Mononuclear cell (primary cell): ENCODE results near the gene AFF1. TPM values are rescaled to one million over a fixed set of nuclear protein-coding genes. Genes with fewer than 3 reads are reported as not detected.

Source experiments
- H3K27me3 ChIP-seq: 2 replicates; pipeline ENCODE4 v1.6.0; 2011; ENCODE audit warnings: low read length, control low read depth; ENCODE audit not compliant: insufficient read depth
- H3K4me1 ChIP-seq: 2 replicates; pipeline ENCODE4 v1.5.1; 2011; ENCODE audit warnings: mild to moderate bottlenecking, low read length, control low read depth; ENCODE audit not compliant: insufficient read depth
- H3K4me3 ChIP-seq: 2 replicates; pipeline ENCODE4 v1.5.1; 2011; ENCODE audit warnings: mild to moderate bottlenecking, low read length, moderate library complexity
- H3K9me3 ChIP-seq: 2 replicates; pipeline ENCODE4 v1.5.1; 2011; ENCODE audit warnings: low read depth, mild to moderate bottlenecking, control low read depth, low read length
- total RNA-seq: library from RNA; depleted of rRNA; stranded (reverse); fragments of >200 nt; gene quantifications from one replicate; pipeline ENCODE4 v1.2.3, GENCODE V29; 2012

AFF1 gene
- total RNA-seq, 1 donor = 31.7 TPM

GRCh38 chr4:87049508-87049907, 114.7 kb downstream of the AFF1 start:
- no peak overlapping the region for H3K4me3 ChIP-seq
- H3K4me1 ChIP-seq = peaks cover 71% of the 10 kb centered on the region
- no peaks in the 10 kb centered on the region for H3K27me3 ChIP-seq
- H3K9me3 ChIP-seq = no peaks in the 10 kb centered on the region

GRCh38 chr4:87050596-87050995, 115.8 kb downstream of the AFF1 start:
- Histone ChIP-seq H3K4me3 (no peak overlapping the region), H3K4me1 (peaks cover 69% of the 10 kb centered on the region), H3K9me3 (no peaks in the 10 kb centered on the region), H3K27me3 (no peaks in the 10 kb centered on the region)

DNA sequence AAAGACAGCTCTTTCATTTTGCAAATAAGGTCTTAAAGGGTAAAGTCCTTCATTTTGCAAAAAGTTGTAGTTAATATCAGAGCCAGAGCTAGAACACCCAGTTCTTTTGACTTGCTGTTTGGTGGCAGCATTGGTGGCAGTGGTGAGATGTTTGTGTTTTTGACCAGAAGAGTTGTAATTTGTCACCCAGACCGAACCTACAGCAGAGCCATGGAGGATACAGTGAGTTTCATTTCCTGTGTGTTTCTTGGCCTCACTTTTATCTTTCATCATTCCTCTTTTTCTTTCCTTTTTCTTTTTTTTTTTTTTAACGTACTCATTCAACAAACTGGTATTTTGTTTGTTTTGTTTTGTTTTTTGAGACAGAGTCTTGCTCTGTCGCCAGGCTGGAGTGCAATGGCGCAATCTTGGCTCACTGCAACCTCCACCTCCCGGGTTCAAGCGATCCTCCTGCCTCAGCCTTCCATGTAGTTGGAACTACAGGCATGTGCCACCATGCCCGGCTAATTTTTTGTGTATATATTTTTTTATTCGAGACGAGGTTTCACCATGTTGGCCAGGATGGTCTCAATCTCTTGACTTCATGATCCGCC, 116.4 kb downstream of the AFF1 start:
- Histone ChIP-seq H3K4me3 (no peak overlapping the region), H3K4me1 (peaks cover 64% of the 10 kb centered on the region), H3K9me3 (no peaks in the 10 kb centered on the region), H3K27me3 (no peaks in the 10 kb centered on the region)

DNA sequence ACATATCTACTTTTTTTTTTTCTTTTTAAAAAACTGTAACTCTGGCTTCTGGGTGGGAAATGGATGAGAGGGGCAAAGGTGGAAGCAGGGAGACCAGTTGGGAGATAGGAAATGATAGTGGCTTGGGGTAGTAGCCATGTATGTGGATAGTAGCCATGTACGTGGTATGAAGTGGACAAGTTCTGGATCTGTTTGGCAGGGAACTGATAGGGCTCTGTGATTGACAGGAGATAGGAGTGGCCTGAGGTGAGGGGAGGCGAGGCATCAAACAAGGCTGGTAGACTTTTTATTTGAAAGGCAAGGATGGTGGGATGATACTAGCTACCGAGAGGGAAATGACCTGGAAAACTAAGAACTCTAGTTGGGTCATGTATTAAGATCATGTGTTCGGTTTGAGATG, 117.8 kb downstream of the AFF1 start:
- no peak overlapping the region for H3K4me3 ChIP-seq
- H3K4me1 ChIP-seq = peaks cover 60% of the 10 kb centered on the region
- H3K9me3 ChIP-seq = no peaks in the 10 kb centered on the region
- no peaks in the 10 kb centered on the region for H3K27me3 ChIP-seq

DNA sequence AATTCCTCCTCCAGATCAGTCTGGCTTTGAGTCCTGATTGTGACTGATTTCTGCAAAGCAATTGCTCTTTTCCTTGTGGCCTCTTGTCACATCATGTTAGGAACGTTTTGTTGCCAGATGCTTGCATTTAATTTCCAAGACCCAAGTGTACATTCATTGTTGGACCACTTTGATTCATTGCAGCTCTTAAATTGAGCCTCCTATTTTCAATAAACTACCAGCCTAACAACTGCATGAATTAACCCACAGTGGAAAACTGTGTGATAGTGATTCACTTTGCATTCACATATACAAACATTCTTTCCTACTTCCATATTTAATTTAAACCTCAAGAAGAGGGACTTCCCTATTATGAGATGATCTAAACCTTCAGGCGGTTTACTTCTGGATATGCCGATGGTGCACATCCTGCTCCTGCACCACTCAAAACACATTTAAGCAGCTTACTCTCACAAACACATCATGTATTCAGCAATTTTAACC, 118.4 kb downstream of the AFF1 start:
- peaks cover 63% of the 10 kb centered on the region for H3K4me1 ChIP-seq
- H3K9me3 ChIP-seq = no peaks in the 10 kb centered on the region
- H3K27me3 ChIP-seq = no peaks in the 10 kb centered on the region
- no peak overlapping the region for H3K4me3 ChIP-seq

- H3K4me1 ChIP-seq = peaks cover 72% of the 10 kb centered on the region
- H3K9me3 ChIP-seq = no peaks in the 10 kb centered on the region
- no peak overlapping the region for H3K4me3 ChIP-seq
- H3K27me3 ChIP-seq = no peaks in the 10 kb centered on the region
Measured at GRCh38 chr4:87053802-87054767, 119.3 kb downstream of the AFF1 start.

- Histone ChIP-seq H3K4me1 (peaks cover 71% of the 10 kb centered on the region), H3K27me3 (no peaks in the 10 kb centered on the region), H3K4me3 (no peak overlapping the region), H3K9me3 (no peaks in the 10 kb centered on the region)
Measured at GRCh38 chr4:87054900-87055299, 120.1 kb downstream of the AFF1 start.

DNA sequence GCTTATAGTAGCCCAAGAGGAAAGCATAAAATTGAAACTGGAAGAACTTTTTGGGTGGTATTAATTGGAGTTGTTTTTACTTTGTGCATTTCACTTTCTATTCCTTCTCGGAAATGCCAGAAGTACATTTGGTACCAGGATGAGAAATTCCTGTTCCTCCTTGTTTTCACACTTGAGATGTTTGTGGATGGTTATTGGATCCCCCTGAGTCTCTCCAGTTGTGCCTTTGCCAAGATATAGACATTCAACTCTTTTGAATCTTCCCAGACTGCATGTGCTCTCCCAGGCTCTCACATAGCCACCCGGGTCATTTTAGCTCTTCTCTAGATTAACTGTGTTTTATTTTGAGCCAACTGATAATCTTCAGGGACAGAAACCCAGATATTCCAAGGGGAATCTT, 120.5 kb downstream of the AFF1 start:
- no peaks in the 10 kb centered on the region for H3K27me3 ChIP-seq
- H3K9me3 ChIP-seq = no peaks in the 10 kb centered on the region
- H3K4me3 ChIP-seq = no peak overlapping the region
- peaks cover 67% of the 10 kb centered on the region for H3K4me1 ChIP-seq

GRCh38 chr4:87056881-87057280, 122.1 kb downstream of the AFF1 start:
- Histone ChIP-seq H3K4me1 (peaks cover 55% of the 10 kb centered on the region), H3K4me3 (no peak overlapping the region), H3K27me3 (no peaks in the 10 kb centered on the region), H3K9me3 (no peaks in the 10 kb centered on the region)

GRCh38 chr4:87057835-87058355, 123.1 kb downstream of the AFF1 start:
- H3K9me3 ChIP-seq = no peaks in the 10 kb centered on the region
- H3K4me3 ChIP-seq = no peak overlapping the region
- H3K27me3 ChIP-seq = no peaks in the 10 kb centered on the region
- H3K4me1 ChIP-seq = peaks cover 45% of the 10 kb centered on the region

GRCh38 chr4:87058356-87059073, 123.7 kb downstream of the AFF1 start:
- Histone ChIP-seq H3K4me3 (no peak overlapping the region), H3K27me3 (no peaks in the 10 kb centered on the region), H3K4me1 (peaks cover 39% of the 10 kb centered on the region)

DNA sequence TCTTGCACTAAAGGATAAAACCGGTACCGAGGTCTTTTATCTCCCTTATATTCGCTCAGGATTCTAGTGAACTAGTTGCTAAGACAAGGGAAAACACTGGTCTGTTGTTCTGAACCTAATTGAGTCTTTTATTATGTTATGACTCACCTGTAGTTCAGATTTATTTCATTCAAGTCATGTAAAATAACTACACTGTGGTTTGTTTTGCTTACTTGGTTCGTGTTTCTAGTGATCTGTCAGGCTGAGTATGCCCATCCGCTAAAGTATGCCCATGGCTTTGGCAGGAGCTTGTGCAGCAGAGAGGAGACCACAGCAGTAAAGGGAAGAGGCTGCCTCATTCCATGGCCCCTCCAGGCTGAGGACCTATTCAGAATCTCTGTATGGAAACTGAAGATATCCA, 126.1 kb downstream of the AFF1 start:
- H3K9me3 ChIP-seq = no peaks in the 10 kb centered on the region
- peaks cover 20% of the 10 kb centered on the region for H3K4me1 ChIP-seq
- H3K4me3 ChIP-seq = no peak overlapping the region
- H3K27me3 ChIP-seq = no peaks in the 10 kb centered on the region

More at GRCh38 chr4:87058356-87059073, 123.7 kb downstream of the AFF1 start:
- H3K9me3 ChIP-seq = no peaks in the 10 kb centered on the region

DNA sequence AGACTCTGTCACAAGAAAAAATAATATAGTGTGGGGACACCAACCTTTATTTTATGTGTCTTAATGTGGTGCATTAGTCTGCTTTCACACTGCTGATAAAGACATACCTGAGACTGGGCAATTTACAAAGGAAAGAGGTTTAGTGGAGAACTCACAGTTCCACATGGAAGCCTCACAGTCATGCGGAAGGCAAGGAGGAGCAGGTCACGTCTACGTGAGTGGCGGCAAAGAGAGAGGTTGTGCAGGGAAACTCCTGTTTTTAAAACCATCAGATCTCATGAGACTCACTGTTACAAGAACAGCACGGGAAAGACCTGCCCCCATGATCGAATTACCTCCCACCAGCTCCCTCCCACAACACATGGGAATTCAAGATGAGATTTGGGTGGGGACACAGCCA, 130.2 kb downstream of the AFF1 start:
- Histone ChIP-seq H3K4me3 (no peak overlapping the region), H3K4me1 (peaks cover 8% of the 10 kb centered on the region), H3K27me3 (no peaks in the 10 kb centered on the region), H3K9me3 (no peaks in the 10 kb centered on the region)

DNA sequence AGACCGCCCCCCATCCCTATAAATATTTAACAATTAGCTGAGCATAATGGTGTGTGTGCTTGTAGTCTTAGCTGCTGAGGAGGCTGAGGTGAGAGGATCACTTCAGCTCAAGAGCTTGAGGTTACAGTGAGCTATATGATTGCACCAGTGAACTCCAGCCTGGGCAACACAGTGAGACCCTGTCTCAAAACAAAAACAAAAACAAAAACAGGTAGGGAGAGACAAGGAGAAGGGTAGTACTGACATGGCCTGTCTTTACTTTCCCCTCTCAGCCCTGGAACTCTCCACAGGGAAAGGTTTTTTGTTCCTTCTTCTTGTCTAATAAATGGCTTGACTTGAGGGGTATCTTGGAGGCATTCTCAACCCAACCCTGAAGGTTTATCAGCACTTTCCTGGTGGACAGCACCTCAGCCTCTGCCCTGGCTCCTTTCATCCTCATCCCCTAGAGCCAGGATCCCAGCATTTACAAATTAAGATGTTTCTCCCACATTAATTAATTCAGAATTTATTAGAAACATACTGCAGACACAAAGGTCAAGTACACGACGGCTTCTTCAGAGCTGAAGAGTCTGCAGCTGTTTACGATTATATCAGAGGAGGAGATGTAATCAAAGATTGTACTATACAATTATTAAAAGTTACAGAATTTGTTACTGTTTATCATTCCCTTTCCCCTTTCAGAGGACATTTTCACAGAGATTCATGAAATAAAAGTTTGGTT, 131.8 kb downstream of the AFF1 start:
- Histone ChIP-seq H3K9me3 (no peaks in the 10 kb centered on the region), H3K27me3 (no peaks in the 10 kb centered on the region), H3K4me1 (peaks cover 4% of the 10 kb centered on the region), H3K4me3 (no peak overlapping the region)
